ENCODE data around the gene ABCA13. TPM values are rescaled to one million over a fixed set of nuclear protein-coding genes. Genes with fewer than 3 reads are reported as not detected.
A peak's percentile ranks its signal among the peaks of the same experiment; 100 is the strongest.

Gene ABCA13
- total RNA-seq, 1 experiment from 2014 or later, result not detected

DNA sequence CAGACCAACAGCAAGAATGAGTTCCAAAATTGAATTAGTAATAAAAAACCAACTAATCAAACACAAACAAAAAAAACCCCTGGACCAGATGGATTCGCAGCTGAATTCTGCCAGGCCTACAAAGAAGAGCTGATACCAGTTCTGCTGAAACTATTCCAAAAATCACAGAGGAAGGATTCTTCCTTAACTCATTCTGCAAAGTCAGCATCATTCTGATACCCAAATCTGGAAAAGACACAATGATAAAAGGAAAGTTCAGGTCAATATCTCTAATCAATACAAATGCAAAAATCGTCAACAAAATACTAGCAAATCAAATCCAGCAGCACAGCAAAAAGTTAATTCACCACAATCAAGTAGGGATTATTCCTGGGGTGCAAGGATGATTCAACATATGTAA is 6.1 kb upstream of the ABCA13 start:
- Histone ChIP-seq H2AFZ (ENCODE audit: low read depth, low read length, poor library complexity, severe bottlenecking) (no peak overlapping the region), H3K27me3 (ENCODE audit: insufficient read depth, low read length) (no peaks in the 10 kb centered on the region), H3K4me1 (ENCODE audit: control insufficient read depth in 1 of 2, insufficient read depth in 2 of 2, low read length in 2 of 2) (no peaks in the 10 kb centered on the region), H3K4me3 (replicated peaks in 1 of 2; ENCODE audit: low read depth in 1 of 2, low read length in 2 of 2) (no peak overlapping the region), H3K79me2 (ENCODE audit: insufficient read depth, low read length) (no peaks in the 10 kb centered on the region), H3K4me2 (ENCODE audit: low read length) (no peak overlapping the region), H3K9me3 (ENCODE audit: control insufficient read depth in 1 of 2, insufficient read depth in 1 of 2, low read depth in 1 of 2, low read length in 2 of 2) (no peaks in the 10 kb centered on the region), H3K27ac (ENCODE audit: low read depth, low read length) (no peak overlapping the region), H3K9me2 (ENCODE audit: insufficient read depth) (no peaks in the 10 kb centered on the region), H3K36me3 (ENCODE audit: control insufficient read depth in 1 of 2, insufficient read depth in 2 of 2, low read length in 2 of 2) (no peaks in the 10 kb centered on the region), H4K20me1 (ENCODE audit: insufficient read depth) (no peaks in the 10 kb centered on the region), H3K9ac (ENCODE audit: low read length) (no peak overlapping the region)
- ATAC-seq (no peak), DNase-seq (ENCODE audit: low read depth, low spot score) (no peak)
- no TSS peak for BruUV-seq (replicated peaks)
- intact Hi-C loops (cut with micrococcal nuclease), result no loop called here
- ChIA-PET CTCF (no interaction called here), RAD21 (ENCODE audit: low non-redundant PET in 1 of 2, low total read pairs in 2 of 2, uncharacterized antibody in 2 of 2, unreplicated experiment in 2 of 2) (no interaction called here), POLR2A (no interaction called here)
- TF ChIP-seq FOSL1 (IDR thresholded peaks at IDR 0.05; ENCODE audit: low read depth), result no peak
- no peak for TF ChIP-seq ZFX (IDR thresholded peaks at IDR 0.05)
- no peak for TF ChIP-seq YY1 (IDR thresholded peaks at IDR 0.05; ENCODE audit: extremely low read depth, insufficient replicate concordance, low read depth, low read length)
- TF ChIP-seq, protein P1, sequence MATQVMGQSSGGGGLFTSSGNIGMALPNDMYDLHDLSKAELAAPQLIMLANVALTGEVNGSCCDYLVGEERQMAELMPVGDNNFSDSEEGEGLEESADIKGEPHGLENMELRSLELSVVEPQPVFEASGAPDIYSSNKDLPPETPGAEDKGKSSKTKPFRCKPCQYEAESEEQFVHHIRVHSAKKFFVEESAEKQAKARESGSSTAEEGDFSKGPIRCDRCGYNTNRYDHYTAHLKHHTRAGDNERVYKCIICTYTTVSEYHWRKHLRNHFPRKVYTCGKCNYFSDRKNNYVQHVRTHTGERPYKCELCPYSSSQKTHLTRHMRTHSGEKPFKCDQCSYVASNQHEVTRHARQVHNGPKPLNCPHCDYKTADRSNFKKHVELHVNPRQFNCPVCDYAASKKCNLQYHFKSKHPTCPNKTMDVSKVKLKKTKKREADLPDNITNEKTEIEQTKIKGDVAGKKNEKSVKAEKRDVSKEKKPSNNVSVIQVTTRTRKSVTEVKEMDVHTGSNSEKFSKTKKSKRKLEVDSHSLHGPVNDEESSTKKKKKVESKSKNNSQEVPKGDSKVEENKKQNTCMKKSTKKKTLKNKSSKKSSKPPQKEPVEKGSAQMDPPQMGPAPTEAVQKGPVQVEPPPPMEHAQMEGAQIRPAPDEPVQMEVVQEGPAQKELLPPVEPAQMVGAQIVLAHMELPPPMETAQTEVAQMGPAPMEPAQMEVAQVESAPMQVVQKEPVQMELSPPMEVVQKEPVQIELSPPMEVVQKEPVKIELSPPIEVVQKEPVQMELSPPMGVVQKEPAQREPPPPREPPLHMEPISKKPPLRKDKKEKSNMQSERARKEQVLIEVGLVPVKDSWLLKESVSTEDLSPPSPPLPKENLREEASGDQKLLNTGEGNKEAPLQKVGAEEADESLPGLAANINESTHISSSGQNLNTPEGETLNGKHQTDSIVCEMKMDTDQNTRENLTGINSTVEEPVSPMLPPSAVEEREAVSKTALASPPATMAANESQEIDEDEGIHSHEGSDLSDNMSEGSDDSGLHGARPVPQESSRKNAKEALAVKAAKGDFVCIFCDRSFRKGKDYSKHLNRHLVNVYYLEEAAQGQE (IDR thresholded peaks at IDR 0.05; ENCODE audit: low read depth), result no peak
- TF ChIP-seq RAD21 (IDR thresholded peaks at IDR 0.05; ENCODE audit: low read depth), result no peak

DNA sequence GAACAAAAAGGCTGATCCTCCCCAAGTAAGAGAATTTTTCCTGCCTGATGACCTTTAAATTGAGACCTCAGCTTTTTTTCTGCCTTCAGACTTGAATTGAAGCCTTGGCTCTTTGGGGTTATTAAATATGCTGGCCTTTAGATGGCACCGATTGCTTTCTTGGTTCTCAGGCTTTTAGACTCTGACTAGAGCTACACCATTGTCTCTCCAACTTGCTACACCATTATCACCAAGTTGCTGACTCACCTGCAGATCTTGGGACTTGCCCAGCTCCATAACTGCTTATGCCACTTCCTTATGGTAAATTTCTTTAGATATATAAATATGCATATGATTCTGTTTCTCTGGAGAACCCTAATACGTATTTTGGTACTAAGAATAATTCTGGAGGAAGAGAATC is 3.1 kb upstream of the ABCA13 start:
- no TSS peak for BruUV-seq (replicated peaks)
- POLR2A ChIA-PET, result no interaction called here
- ATAC-seq (peak; percentile 34; the same call in 1 of the 2 replicates), DNase-seq (ENCODE audit: low read depth, low spot score) (no peak)
- Histone ChIP-seq H3K79me2 (ENCODE audit: insufficient read depth, low read length) (no peaks in the 10 kb centered on the region), H3K9me3 (ENCODE audit: control insufficient read depth in 1 of 2, insufficient read depth in 1 of 2, low read depth in 1 of 2, low read length in 2 of 2) (no peaks in the 10 kb centered on the region), H3K4me3 (replicated peaks in 1 of 2; ENCODE audit: low read depth in 1 of 2, low read length in 2 of 2) (no peak overlapping the region), H2AFZ (ENCODE audit: low read depth, low read length, poor library complexity, severe bottlenecking) (no peak overlapping the region), H3K36me3 (ENCODE audit: control insufficient read depth in 1 of 2, insufficient read depth in 2 of 2, low read length in 2 of 2) (no peaks in the 10 kb centered on the region), H3K27ac (ENCODE audit: low read depth, low read length) (no peak overlapping the region), H3K9me2 (ENCODE audit: insufficient read depth) (no peaks in the 10 kb centered on the region), H3K4me1 (ENCODE audit: control insufficient read depth in 1 of 2, insufficient read depth in 2 of 2, low read length in 2 of 2) (no peaks in the 10 kb centered on the region), H3K9ac (ENCODE audit: low read length) (no peak overlapping the region), H4K20me1 (ENCODE audit: insufficient read depth) (no peaks in the 10 kb centered on the region), H3K27me3 (ENCODE audit: insufficient read depth, low read length) (no peaks in the 10 kb centered on the region; the same call in 1 of the 2 replicates), H3K4me2 (ENCODE audit: low read length) (no peak overlapping the region)
- RAD21 ChIA-PET (ENCODE audit: low non-redundant PET in 1 of 2, low total read pairs in 2 of 2, uncharacterized antibody in 2 of 2, unreplicated experiment in 2 of 2), result no interaction called here
- no peak for TF ChIP-seq ELF1 (IDR thresholded peaks at IDR 0.05; ENCODE audit: borderline replicate concordance, low read depth)
- peak; percentile 10; the same call in 1 of the 2 replicates for TF ChIP-seq RAD21 (IDR thresholded peaks at IDR 0.05; ENCODE audit: low read depth)
- CTCF ChIA-PET, result no interaction called here
- intact Hi-C loops (cut with micrococcal nuclease), result no loop called here
